ENCODE data around the gene RPLP2. TPM values are rescaled to one million over a fixed set of nuclear protein-coding genes. Genes with fewer than 3 reads are reported as not detected.

RPLP2 gene
- total RNA-seq, 1 experiment from 2014 or later = 794 TPM

- H3K27me3 ChIP-seq (ENCODE audit: control insufficient read depth, insufficient read depth, low read length) = peaks cover 25% of the 10 kb centered on the region
- no peak overlapping the region for H3K4me3 ChIP-seq (ENCODE audit: insufficient read depth, low read depth, low read length)
- no peak for DNase-seq
- H3K36me3 ChIP-seq (replicated peaks; ENCODE audit: control insufficient read depth, insufficient read depth, low read length) = peaks cover 8% of the 10 kb centered on the region
Measured at GRCh38 chr11:834371-835316, 24.9 kb downstream of the RPLP2 start.

- H3K36me3 ChIP-seq (replicated peaks; ENCODE audit: control insufficient read depth, insufficient read depth, low read length) = peaks cover 16% of the 10 kb centered on the region
- no peak for DNase-seq
- H3K4me3 ChIP-seq (ENCODE audit: insufficient read depth, low read depth, low read length) = no peak overlapping the region
- peaks cover 12% of the 10 kb centered on the region for H3K27me3 ChIP-seq (ENCODE audit: control insufficient read depth, insufficient read depth, low read length)
Measured at GRCh38 chr11:836274-836673, 26.5 kb downstream of the RPLP2 start.

- peaks cover 8% of the 10 kb centered on the region for H3K27me3 ChIP-seq (ENCODE audit: control insufficient read depth, insufficient read depth, low read length)
- H3K36me3 ChIP-seq (replicated peaks; ENCODE audit: control insufficient read depth, insufficient read depth, low read length) = peaks cover 16% of the 10 kb centered on the region
- no peak overlapping the region for H3K4me3 ChIP-seq (ENCODE audit: insufficient read depth, low read depth, low read length)
Measured at GRCh38 chr11:836700-837099, 26.9 kb downstream of the RPLP2 start.

GRCh38 chr11:837189-837989 lies 27.6 kb downstream of the RPLP2 start:
- H3K36me3 ChIP-seq (replicated peaks; ENCODE audit: control insufficient read depth, insufficient read depth, low read length) = peaks cover 16% of the 10 kb centered on the region
- no peak overlapping the region for H3K4me3 ChIP-seq (ENCODE audit: insufficient read depth, low read depth, low read length)
- H3K27me3 ChIP-seq (ENCODE audit: control insufficient read depth, insufficient read depth, low read length) = peaks cover 1% of the 10 kb centered on the region; the same call in 1 of the 2 replicates
- no peak for DNase-seq

More at GRCh38 chr11:836700-837099, 26.9 kb downstream of the RPLP2 start:
- DNase-seq = no peak

GRCh38 chr11:837990-838307 lies 28.2 kb downstream of the RPLP2 start:
- H3K4me3 ChIP-seq (ENCODE audit: insufficient read depth, low read depth, low read length) = no peak overlapping the region
- no peak for DNase-seq
- peaks cover 16% of the 10 kb centered on the region for H3K36me3 ChIP-seq (replicated peaks; ENCODE audit: control insufficient read depth, insufficient read depth, low read length)
- no peaks in the 10 kb centered on the region for H3K27me3 ChIP-seq (ENCODE audit: control insufficient read depth, insufficient read depth, low read length)

GRCh38 chr11:838441-839279 lies 28.9 kb downstream of the RPLP2 start:
- peak; percentile 90 for DNase-seq
- Histone ChIP-seq H3K4me3 (ENCODE audit: insufficient read depth, low read depth, low read length) (no peak overlapping the region), H3K27me3 (ENCODE audit: control insufficient read depth, insufficient read depth, low read length) (no peaks in the 10 kb centered on the region), H3K36me3 (replicated peaks; ENCODE audit: control insufficient read depth, insufficient read depth, low read length) (peaks cover 16% of the 10 kb centered on the region)

GRCh38 chr11:839280-839623 lies 29.5 kb downstream of the RPLP2 start:
- Histone ChIP-seq H3K36me3 (replicated peaks; ENCODE audit: control insufficient read depth, insufficient read depth, low read length) (peaks cover 16% of the 10 kb centered on the region), H3K27me3 (ENCODE audit: control insufficient read depth, insufficient read depth, low read length) (no peaks in the 10 kb centered on the region), H3K4me3 (ENCODE audit: insufficient read depth, low read depth, low read length) (no peak overlapping the region)
- no peak for DNase-seq

GRCh38 chr11:839875-840617 lies 30.3 kb downstream of the RPLP2 start:
- H3K27me3 ChIP-seq (ENCODE audit: control insufficient read depth, insufficient read depth, low read length) = no peaks in the 10 kb centered on the region
- peaks cover 16% of the 10 kb centered on the region for H3K36me3 ChIP-seq (replicated peaks; ENCODE audit: control insufficient read depth, insufficient read depth, low read length)
- DNase-seq = peak; percentile 79
- no peak overlapping the region for H3K4me3 ChIP-seq (ENCODE audit: insufficient read depth, low read depth, low read length)

- peak; percentile 75 for DNase-seq
- Histone ChIP-seq H3K36me3 (replicated peaks; ENCODE audit: control insufficient read depth, insufficient read depth, low read length) (peaks cover 15% of the 10 kb centered on the region), H3K4me3 (ENCODE audit: insufficient read depth, low read depth, low read length) (peak overlapping the region; percentile 70), H3K27me3 (ENCODE audit: control insufficient read depth, insufficient read depth, low read length) (no peaks in the 10 kb centered on the region)
Measured at GRCh38 chr11:841981-842369, 32.2 kb downstream of the RPLP2 start.

GRCh38 chr11:842370-843002 lies 32.7 kb downstream of the RPLP2 start, which contains the start of the genes POLR2L and TSPAN4:
TSS of gene POLR2L (minus strand) at chr11:842529. CDS start at chr11:842508, 21 bp downstream.
TSS of gene TSPAN4 (plus strand) at chr11:842852. CDS start at chr11:850305, 7,453 bp downstream.
- DNase-seq = peak; percentile 98
- Histone ChIP-seq H3K36me3 (replicated peaks; ENCODE audit: control insufficient read depth, insufficient read depth, low read length) (peaks cover 13% of the 10 kb centered on the region), H3K4me3 (ENCODE audit: insufficient read depth, low read depth, low read length) (peak within 1 kb of the TSS; percentile 70), H3K27me3 (ENCODE audit: control insufficient read depth, insufficient read depth, low read length) (no peaks in the 10 kb centered on the region)

GRCh38 chr11:843086-843734 lies 33.4 kb downstream of the RPLP2 start:
- DNase-seq = peak; percentile 87
- Histone ChIP-seq H3K4me3 (ENCODE audit: insufficient read depth, low read depth, low read length) (peak overlapping the region; percentile 70), H3K27me3 (ENCODE audit: control insufficient read depth, insufficient read depth, low read length) (no peaks in the 10 kb centered on the region), H3K36me3 (replicated peaks; ENCODE audit: control insufficient read depth, insufficient read depth, low read length) (peaks cover 13% of the 10 kb centered on the region)

- Histone ChIP-seq H3K4me3 (ENCODE audit: insufficient read depth, low read depth, low read length) (peak overlapping the region; percentile 70), H3K36me3 (replicated peaks; ENCODE audit: control insufficient read depth, insufficient read depth, low read length) (peaks cover 10% of the 10 kb centered on the region), H3K27me3 (ENCODE audit: control insufficient read depth, insufficient read depth, low read length) (peaks cover 2% of the 10 kb centered on the region; the same call in 1 of the 2 replicates)
- peak; percentile 97 for DNase-seq
Measured at GRCh38 chr11:843818-844692, 34.3 kb downstream of the RPLP2 start.
